ENCODE data around the gene LIPJ.

LIPJ gene

GRCh38 chr10:88617772-88618300 is 31.3 kb downstream of the LIPJ start:
- DNase-seq (ENCODE audit: low read depth in 1 of 2, low spot score in 1 of 2) = no peak
- no peak for TF ChIP-seq JUND (IDR thresholded peaks at IDR 0.05; ENCODE audit: low read depth)
- in situ Hi-C loops (cut with HindIII; ENCODE audit: low pct_unique_long_range_greater_than_20kb, low sequenced_read_pairs) = no loop called here

GRCh38 chr10:88618496-88618895 is 31.9 kb downstream of the LIPJ start:
- in situ Hi-C loops (cut with HindIII; ENCODE audit: low pct_unique_long_range_greater_than_20kb, low sequenced_read_pairs) = no loop called here
- DNase-seq (ENCODE audit: low read depth in 1 of 2, low spot score in 1 of 2) = no peak
- TF ChIP-seq JUND (IDR thresholded peaks at IDR 0.05; ENCODE audit: low read depth) = no peak

GRCh38 chr10:88620441-88620840 is 33.9 kb downstream of the LIPJ start:
- in situ Hi-C loops (cut with HindIII; ENCODE audit: low pct_unique_long_range_greater_than_20kb, low sequenced_read_pairs) = no loop called here
- no peak for TF ChIP-seq JUND (IDR thresholded peaks at IDR 0.05; ENCODE audit: low read depth)
- DNase-seq (ENCODE audit: low read depth in 1 of 2, low spot score in 1 of 2) = no peak

GRCh38 chr10:88623835-88624234 is 37.3 kb downstream of the LIPJ start:
- in situ Hi-C loops (cut with HindIII; ENCODE audit: low pct_unique_long_range_greater_than_20kb, low sequenced_read_pairs) = no loop called here
- DNase-seq (ENCODE audit: low read depth in 1 of 2, low spot score in 1 of 2) = no peak
- TF ChIP-seq JUND (IDR thresholded peaks at IDR 0.05; ENCODE audit: low read depth) = no peak

- TF ChIP-seq JUND (IDR thresholded peaks at IDR 0.05; ENCODE audit: low read depth) = no peak
- DNase-seq (ENCODE audit: low read depth in 1 of 2, low spot score in 1 of 2) = no peak
- in situ Hi-C loops (cut with HindIII; ENCODE audit: low pct_unique_long_range_greater_than_20kb, low sequenced_read_pairs) = no loop called here
These were observed 38.3 kb downstream of the LIPJ start for GRCh38 chr10:88624840-88625239.

- DNase-seq (ENCODE audit: low read depth in 1 of 2, low spot score in 1 of 2) = peak in 1 of 2 experiments; percentile 47
- in situ Hi-C loops (cut with HindIII; ENCODE audit: low pct_unique_long_range_greater_than_20kb, low sequenced_read_pairs) = no loop called here
- no peak; the same call in 1 of the 2 replicates for TF ChIP-seq JUND (IDR thresholded peaks at IDR 0.05; ENCODE audit: low read depth)
These were observed 53.6 kb downstream of the LIPJ start for GRCh38 chr10:88640186-88640585.

- no peak for TF ChIP-seq JUND (IDR thresholded peaks at IDR 0.05; ENCODE audit: low read depth)
- in situ Hi-C loops (cut with HindIII; ENCODE audit: low pct_unique_long_range_greater_than_20kb, low sequenced_read_pairs) = no loop called here
- DNase-seq (ENCODE audit: low read depth in 1 of 2, low spot score in 1 of 2) = no peak
These were observed 55.6 kb downstream of the LIPJ start for GRCh38 chr10:88642209-88642608.

- no peak for TF ChIP-seq JUND (IDR thresholded peaks at IDR 0.05; ENCODE audit: low read depth)
- in situ Hi-C loops (cut with HindIII; ENCODE audit: low pct_unique_long_range_greater_than_20kb, low sequenced_read_pairs) = no loop called here
- DNase-seq (ENCODE audit: low read depth in 1 of 2, low spot score in 1 of 2) = no peak
These were observed 56.4 kb downstream of the LIPJ start for GRCh38 chr10:88642963-88643362.

- DNase-seq (ENCODE audit: low read depth in 1 of 2, low spot score in 1 of 2) = no peak
- in situ Hi-C loops (cut with HindIII; ENCODE audit: low pct_unique_long_range_greater_than_20kb, low sequenced_read_pairs) = no loop called here
- TF ChIP-seq JUND (IDR thresholded peaks at IDR 0.05; ENCODE audit: low read depth) = no peak
These were observed 60.6 kb downstream of the LIPJ start for GRCh38 chr10:88647061-88647615.

GRCh38 chr10:88651101-88651551 is 64.6 kb downstream of the LIPJ start:
- in situ Hi-C loops (cut with HindIII; ENCODE audit: low pct_unique_long_range_greater_than_20kb, low sequenced_read_pairs) = no loop called here
- DNase-seq (ENCODE audit: low read depth in 1 of 2, low spot score in 1 of 2) = no peak
- TF ChIP-seq JUND (IDR thresholded peaks at IDR 0.05; ENCODE audit: low read depth) = no peak

GRCh38 chr10:88652616-88653015 is 66.1 kb downstream of the LIPJ start:
- in situ Hi-C loops (cut with HindIII; ENCODE audit: low pct_unique_long_range_greater_than_20kb, low sequenced_read_pairs) = no loop called here
- no peak for DNase-seq (ENCODE audit: low read depth in 1 of 2, low spot score in 1 of 2)
- no peak for TF ChIP-seq JUND (IDR thresholded peaks at IDR 0.05; ENCODE audit: low read depth)
